NT2/D1 (cell line): Measurements from ENCODE around the gene BGLAP.

ENCODE experiments used
- SUZ12 ChIP-seq: IDR thresholded peaks from 2 replicates; pipeline ENCODE4 v1.6.1; 2011; ENCODE audit not compliant: insufficient read length, insufficient read depth; ENCODE audit errors: extremely low read depth
- YY1 ChIP-seq: IDR thresholded peaks from 2 replicates; pipeline ENCODE4 v1.6.1; 2011; ENCODE audit not compliant: insufficient read length, insufficient read depth
- ZNF274 ChIP-seq: IDR thresholded peaks from 2 replicates; pipeline ENCODE4 v1.6.1; 2011; ENCODE audit warnings: mild to moderate bottlenecking, low read depth, low read length

DNA sequence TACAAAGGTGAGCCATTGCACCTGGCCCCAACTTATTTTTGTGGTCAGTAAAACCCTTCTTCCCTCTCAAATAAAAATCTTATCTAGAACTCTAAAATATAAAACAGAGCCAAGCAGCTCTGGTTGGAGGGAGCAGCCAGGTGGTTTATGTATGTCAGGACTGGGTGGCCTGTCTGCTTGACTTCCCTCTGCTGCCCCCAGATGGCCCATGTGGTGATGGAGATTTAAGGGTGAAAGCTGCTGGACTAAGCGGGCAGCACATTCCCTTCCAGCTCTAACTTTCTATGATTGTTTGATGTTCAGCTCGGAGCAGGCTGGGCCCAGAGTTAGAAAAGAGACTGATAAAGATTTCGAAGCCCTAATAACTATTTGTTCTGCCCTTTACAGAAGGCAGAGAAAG is 17.8 kb downstream of the BGLAP start:
- no peak for TF ChIP-seq SUZ12
- no peak for TF ChIP-seq ZNF274
- no peak for TF ChIP-seq YY1
